A549 (cell line): ENCODE results near the gene GPM6B. TPM values are rescaled to one million over a fixed set of nuclear protein-coding genes. Genes with fewer than 3 reads are reported as not detected.
A peak's percentile ranks its signal among the peaks of the same experiment; 100 is the strongest.

Source experiments
- ATAC-seq, 2 experiments: fragments of 200-7000 bp in 1 of 2; fragments of >200 bp in 1 of 2; cut with Nextera tagmentation in 1 of 2; cut with Tn5 transposase in 1 of 2; 3 replicates each; pipeline versions ENCODE4 v1.8.0 to v1.9.1; 2018 to 2020; ENCODE audit warnings: mild to moderate bottlenecking in 1 of 2, moderate library complexity in 1 of 2
- CTCF ChIA-PET: fragments of 300-600 bp; sonication (Branson Sonifier 250); formaldehyde crosslinking; extraction: SDS; loops from one replicate; lab custom pipeline; 2021; ENCODE audit warnings: antibody characterized with exemption, inconsistent platforms; lab: Yijun Ruan, JAX
- POLR2A ChIA-PET: fragments of 350-600 bp; formaldehyde crosslinking; extraction: SDS; loops from one replicate; lab custom pipeline; 2021; ENCODE audit warnings: antibody characterized with exemption, inconsistent platforms; lab: Yijun Ruan, JAX
- DNase-seq, 2 experiments: peaks; one replicate each; pipeline versions ENCODE4 v3.0.0 to v3.0.0-alpha.2; 2011 to 2016; ENCODE audit warnings: low read depth in 1 of 2, low spot score in 1 of 2
- FAIRE-seq: peaks from 2 replicates; lab custom pipeline; 2011; peaks lifted over from hg19 to GRCh38; lab: Jason Lieb, UNC
- H3K27ac ChIP-seq, 2 experiments: fragments of >200 bp; sonication (Bioruptor Twin); formaldehyde crosslinking; 3 replicates each; pipeline ENCODE4 v1.5.1; 2016 to 2017
- H3K4me1 ChIP-seq: fragments of >200 bp; sonication (Bioruptor Twin); formaldehyde crosslinking; 3 replicates; pipeline ENCODE4 v1.6.1; 2016
- H3K4me2 ChIP-seq: fragments of >200 bp; sonication (Bioruptor Twin); formaldehyde crosslinking; 3 replicates; pipeline ENCODE4 v1.6.1; 2016
- H3K4me3 ChIP-seq: fragments of >200 bp; sonication (Bioruptor Twin); formaldehyde crosslinking; 3 replicates; pipeline ENCODE4 v1.5.1; 2016
- H3K9me3 ChIP-seq: fragments of >200 bp; sonication (Bioruptor Twin); formaldehyde crosslinking; 3 replicates; pipeline ENCODE4 v1.6.1; 2016
- BHLHE40 ChIP-seq: IDR thresholded peaks from 2 replicates; pipeline ENCODE4 v1.6.1; 2012; ENCODE audit warnings: low read depth, low read length, inconsistent platforms
- CBX2 ChIP-seq: fragments of 200-600 bp; sonication (generic); IDR thresholded peaks from 2 replicates; pipeline ENCODE4 v1.6.1; 2016; ENCODE audit warnings: low read depth, mild to moderate bottlenecking, borderline replicate concordance
- CBX8 ChIP-seq: fragments of 200-600 bp; sonication (generic); IDR thresholded peaks from 2 replicates; pipeline ENCODE4 v1.6.1; 2016
- CEBPB ChIP-seq, 2 experiments: fragments of >200 bp in 1 of 2; sonication (Bioruptor Twin) in 1 of 2; formaldehyde crosslinking in 1 of 2; IDR thresholded peaks; 2 replicates each; pipeline ENCODE4 v1.6.1; 2012 to 2016
- E2F6 ChIP-seq: IDR thresholded peaks from 2 replicates; pipeline ENCODE4 v1.6.1; 2012; ENCODE audit warnings: low read depth, borderline replicate concordance
- EHMT2 ChIP-seq: fragments of 200-600 bp; sonication (generic); IDR thresholded peaks from 2 replicates; pipeline ENCODE4 v1.6.1; 2016; ENCODE audit warnings: antibody characterized with exemption, low read depth, mild to moderate bottlenecking, moderate library complexity
- ELK1 ChIP-seq: fragments of 150-350 bp; IDR thresholded peaks from 2 replicates; pipeline ENCODE4 v1.6.1; 2014; ENCODE audit warnings: low read depth, mild to moderate bottlenecking, low read length
- ESRRA ChIP-seq: fragments of 150-350 bp; IDR thresholded peaks from 2 replicates; pipeline ENCODE4 v1.6.1; 2014; ENCODE audit warnings: mild to moderate bottlenecking, low read length, borderline replicate concordance
- FOSB ChIP-seq: fragments of 250-450 bp; sonication (Bioruptor Pico); IDR thresholded peaks from 2 replicates; pipeline ENCODE4 v1.5.0; 2020; ENCODE audit warnings: mild to moderate bottlenecking, moderate library complexity
- FOSL2 ChIP-seq, 2 experiments: fragments of 450-650 bp in 1 of 2; fragments of >200 bp in 1 of 2; sonication (Bioruptor Twin) in 1 of 2; formaldehyde crosslinking; IDR thresholded peaks; 2 replicates each; pipeline versions ENCODE4 v1.5.0 to v1.6.1; 2016 to 2020; ENCODE audit warnings: mild to moderate bottlenecking in 1 of 2, moderate library complexity in 1 of 2
- HDAC2 ChIP-seq: fragments of 200-600 bp; sonication (generic); IDR thresholded peaks from 2 replicates; pipeline ENCODE4 v1.6.1; 2016
- HEYL ChIP-seq: fragments of 250-450 bp; sonication (Bioruptor Pico); IDR thresholded peaks from 2 replicates; pipeline ENCODE4 v1.8.0; 2021; ENCODE audit warnings: mild to moderate bottlenecking, moderate library complexity
- HOXA7 ChIP-seq: fragments of 250-450 bp; sonication (Bioruptor Pico); IDR thresholded peaks from 2 replicates; pipeline ENCODE4 v1.5.0; 2020; ENCODE audit warnings: mild to moderate bottlenecking, moderate library complexity
- HOXB13 ChIP-seq: fragments of 250-450 bp; sonication (Bioruptor Pico); IDR thresholded peaks from 2 replicates; pipeline ENCODE4 v1.5.0; 2020; ENCODE audit warnings: low read depth, mild to moderate bottlenecking, moderate library complexity
- HOXB5 ChIP-seq: fragments of 250-450 bp; sonication (Bioruptor Pico); IDR thresholded peaks from 2 replicates; pipeline ENCODE4 v1.5.0; 2020; ENCODE audit warnings: mild to moderate bottlenecking, moderate library complexity
- JUN ChIP-seq, 2 experiments: fragments of >200 bp; sonication (Bioruptor Twin); formaldehyde crosslinking; IDR thresholded peaks; 2 replicates in 1 of 2; 3 replicates in 1 of 2; pipeline ENCODE4 v1.6.1; 2016 to 2017
- JUNB ChIP-seq: fragments of >200 bp; sonication (Bioruptor Twin); formaldehyde crosslinking; IDR thresholded peaks from 2 replicates; pipeline ENCODE4 v1.6.1; 2016
- MAFK ChIP-seq: fragments of 450-650 bp; IDR thresholded peaks from 2 replicates; pipeline ENCODE4 v1.6.1; 2014; ENCODE audit not compliant: partially characterized antibody
- MAZ ChIP-seq: fragments of 150-350 bp; IDR thresholded peaks from 2 replicates; pipeline ENCODE4 v1.6.1; 2014; ENCODE audit warnings: antibody characterized with exemption, low read depth, low read length, borderline replicate concordance
- MYC ChIP-seq: IDR thresholded peaks from 2 replicates; pipeline ENCODE4 v1.6.1; 2012; ENCODE audit warnings: mild to moderate bottlenecking, inconsistent platforms, low read length, improper control_type of control experiment, borderline replicate concordance
- NFE2L2 ChIP-seq: fragments of 150-350 bp; conservative IDR thresholded peaks from 2 replicates; pipeline ENCODE4 v1.6.1; 2014; ENCODE audit warnings: low read length
- POLR2A ChIP-seq: IDR thresholded peaks from 2 replicates; pipeline ENCODE4 v1.6.1; 2012; ENCODE audit warnings: mild to moderate bottlenecking, low read length
- RARB ChIP-seq: fragments of 250-450 bp; sonication (Bioruptor Pico); IDR thresholded peaks from 2 replicates; pipeline ENCODE4 v1.8.0; 2021; ENCODE audit warnings: mild to moderate bottlenecking, moderate library complexity
- RNF2 ChIP-seq: fragments of 200-600 bp; sonication (generic); IDR thresholded peaks from 2 replicates; pipeline ENCODE4 v1.6.1; 2016; ENCODE audit warnings: low read depth, mild to moderate bottlenecking, antibody characterized with exemption, moderate library complexity, borderline replicate concordance
- TP53 ChIP-seq: fragments of 250-450 bp; sonication (Bioruptor Pico); IDR thresholded peaks from 2 replicates; pipeline ENCODE4 v1.5.0; 2021; ENCODE audit warnings: mild to moderate bottlenecking, moderate library complexity
- ZFP36 ChIP-seq: fragments of 450-650 bp; IDR thresholded peaks from 2 replicates; pipeline ENCODE4 v1.6.1; 2014; ENCODE audit warnings: borderline replicate concordance; ENCODE audit not compliant: partially characterized antibody
- ZNF302 ChIP-seq: fragments of 250-450 bp; sonication (Bioruptor Pico); IDR thresholded peaks from 2 replicates; pipeline ENCODE4 v1.9.0; 2021; ENCODE audit warnings: inconsistent platforms, mild to moderate bottlenecking, moderate library complexity
- ZSCAN20 ChIP-seq: fragments of 250-450 bp; sonication (Bioruptor Pico); IDR thresholded peaks from 2 replicates; pipeline ENCODE4 v1.8.0; 2022; ENCODE audit warnings: mild to moderate bottlenecking, moderate library complexity
- WGBS: methylation state at CpG from one replicate; pipeline ENCODE4 v1.1.6; 2017; ENCODE audit errors: missing lambda C conversion rate; 5-methylcytosine and 5-hydroxymethylcytosine counted together
- polyA plus RNA-seq, 4 experiments: library from polyadenylated mRNA; depleted of rRNA in 3 of 4; stranded (reverse); fragments of >200 nt; fragmentation: RNase III in 1 of 4; extraction: RNeasy Plus Mini Kit Qiagen cat#74134 plus additional on column Dnase treatment in 1 of 4; gene quantifications; 2 replicates in 3 of 4; 3 replicates in 1 of 4; pipeline ENCODE4 v1.2.3, GENCODE V29; 2011 to 2017
- TF ChIP-seq, protein P1 (sequence below): fragments of 450-650 bp; IDR thresholded peaks from 2 replicates; pipeline ENCODE4 v1.6.1; 2014; ENCODE audit warnings: antibody characterized with exemption

Gene GPM6B
- polyA plus RNA-seq, 2 of the 4 experiments (the other 2 are of a cell fraction): 0.05 to 0.10 TPM

DNA sequence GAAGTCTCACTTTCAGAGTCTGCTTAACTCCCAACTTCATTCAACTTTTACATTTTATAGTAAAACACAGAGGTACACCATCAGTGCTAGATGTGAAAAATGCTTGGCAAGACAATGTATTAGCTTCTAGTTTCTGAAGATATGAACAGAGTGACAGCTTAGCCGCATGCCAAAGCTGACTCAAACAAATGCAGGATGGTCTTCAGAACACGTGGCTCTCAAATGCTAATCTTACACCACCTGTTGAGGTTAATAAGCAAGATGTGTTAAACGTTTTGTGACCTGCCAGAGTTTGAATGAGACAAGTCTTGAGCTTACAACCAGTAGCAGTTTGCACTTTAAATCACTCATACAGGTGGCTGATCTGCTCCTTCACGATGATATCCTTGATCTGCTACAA, 18.9 kb upstream of the GPM6B start:
- CTCF ChIA-PET: interaction anchor here (1.3 kb wide), 1 partner anchor 15 kb away, joined by 3 read pairs; no protein-coding TSS in a partner anchor
- FAIRE-seq: peak; percentile 72

DNA sequence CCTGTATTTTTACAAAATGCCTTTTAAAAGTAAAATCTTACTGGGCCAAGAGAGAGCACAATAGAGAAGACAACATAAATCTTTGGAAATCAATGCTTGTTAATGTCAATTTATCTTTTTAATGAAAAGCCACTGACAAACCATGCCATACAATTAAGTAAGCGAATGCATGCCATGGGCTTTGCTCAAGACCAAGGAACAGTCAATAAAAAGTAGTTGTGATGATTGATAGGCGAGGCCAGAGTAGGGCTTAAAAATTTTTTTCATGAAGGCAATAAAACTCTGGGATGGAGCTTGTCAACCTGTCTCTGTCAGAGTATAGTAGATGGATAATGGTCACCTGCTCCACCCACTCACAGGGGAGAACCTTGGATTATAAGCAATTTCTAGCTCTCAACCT, 17.5 kb upstream of the GPM6B start:
- Histone ChIP-seq H3K9me3 (no peaks in the 10 kb centered on the region), H3K4me1 (no peaks in the 10 kb centered on the region), H3K4me3 (no peak overlapping the region), H3K4me2 (no peak overlapping the region), H3K27ac (no peak overlapping the region)
- ATAC-seq (no peak), FAIRE-seq (no peak), DNase-seq (no peak)
- CTCF ChIA-PET: no interaction called here
- POLR2A ChIA-PET: no interaction called here
- TF ChIP-seq ESRRA (no peak), MAFK (no peak), JUNB (no peak), HEYL (CRISPR knock-in tag) (no peak), CEBPB (IDR thresholded peaks at IDR 0.05) (no peak), FOSB (CRISPR knock-in tag) (no peak), HOXA7 (CRISPR knock-in tag) (no peak), RNF2 (no peak), RARB (CRISPR knock-in tag) (no peak), BHLHE40 (no peak), ZFP36 (no peak), MYC (no peak), HOXB13 (CRISPR knock-in tag) (no peak), POLR2A (no peak), TP53 (CRISPR knock-in tag) (no peak), HDAC2 (no peak), EHMT2 (no peak)
- WGBS: 22% methylated on average over 2 of the region's 2 CpGs

More for the DNA sequence above, 18.9 kb upstream of the GPM6B start:
- no peak overlapping the region for H3K4me2 ChIP-seq
- no peak overlapping the region for H3K4me3 ChIP-seq
- ATAC-seq (no peak), DNase-seq (no peak)
- POLR2A ChIA-PET: no interaction called here
- WGBS: 19% methylated on average over 4 of the region's 4 CpGs
- TF ChIP-seq HEYL (CRISPR knock-in tag) (no peak), MYC (no peak), NFE2L2 (no peak), MAFK (no peak), E2F6 (no peak), FOSB (CRISPR knock-in tag) (no peak), HOXB5 (CRISPR knock-in tag) (no peak), CBX2 (no peak), CBX8 (no peak), JUN (IDR thresholded peaks at IDR 0.05) (no peak), FOSL2 (IDR thresholded peaks at IDR 0.05) (no peak), FOSL2 (CRISPR knock-in tag; IDR thresholded peaks at IDR 0.05) (no peak), EHMT2 (no peak), RNF2 (no peak)
- TF ChIP-seq, protein P1, sequence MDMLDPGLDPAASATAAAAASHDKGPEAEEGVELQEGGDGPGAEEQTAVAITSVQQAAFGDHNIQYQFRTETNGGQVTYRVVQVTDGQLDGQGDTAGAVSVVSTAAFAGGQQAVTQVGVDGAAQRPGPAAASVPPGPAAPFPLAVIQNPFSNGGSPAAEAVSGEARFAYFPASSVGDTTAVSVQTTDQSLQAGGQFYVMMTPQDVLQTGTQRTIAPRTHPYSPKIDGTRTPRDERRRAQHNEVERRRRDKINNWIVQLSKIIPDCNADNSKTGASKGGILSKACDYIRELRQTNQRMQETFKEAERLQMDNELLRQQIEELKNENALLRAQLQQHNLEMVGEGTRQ: no peak
- no peak overlapping the region for H3K27ac ChIP-seq
- H3K9me3 ChIP-seq: no peaks in the 10 kb centered on the region
- no peaks in the 10 kb centered on the region for H3K4me1 ChIP-seq

GRCh38 chrX:13829983-13830382, 13.1 kb upstream of the GPM6B start:
- no peak for TF ChIP-seq ELK1
- no peak for TF ChIP-seq CEBPB (IDR thresholded peaks at IDR 0.05)
- no peak for TF ChIP-seq RNF2
- TF ChIP-seq ZNF302 (CRISPR knock-in tag): no peak
- TF ChIP-seq JUNB: no peak
- no peak for TF ChIP-seq ZSCAN20
- TF ChIP-seq MAZ: no peak
- TF ChIP-seq POLR2A: no peak
- TF ChIP-seq FOSB (CRISPR knock-in tag): no peak
- TF ChIP-seq NFE2L2: no peak
- ChIA-PET CTCF (interaction anchor here (0.6 to 1.0 kb wide), 2 partner anchors 29 to 1255 kb away, joined by 3 to 4 read pairs; no protein-coding TSS in a partner anchor), POLR2A (no interaction called here)
- Histone ChIP-seq H3K9me3 (no peaks in the 10 kb centered on the region), H3K4me2 (no peak overlapping the region), H3K27ac (no peak overlapping the region), H3K4me1 (no peaks in the 10 kb centered on the region), H3K4me3 (no peak overlapping the region)
- WGBS: 39% methylated on average over 5 of the region's 5 CpGs
- DNase-seq (no peak), FAIRE-seq (no peak), ATAC-seq (no peak)
